Measurements from ENCODE around the gene FOXL2. TPM values are rescaled to one million over a fixed set of nuclear protein-coding genes. Genes with fewer than 3 reads are reported as not detected.

FOXL2 gene
- total and polyA plus RNA-seq, 9 of the 15 experiments (the other 6 are each of a cell fraction or from before 2014, with no cell fraction given) = 0.27 to 22.1 (median 3.2) TPM

GRCh38 chr3:138915503-138916498 is 31.1 kb downstream of the FOXL2 start (continued):
- TF ChIP-seq XRCC5 (IDR thresholded peaks at IDR 0.05; ENCODE audit: low read depth, low read length) (peak; percentile 83; the same call in 1 of the 2 replicates), CBX1 (IDR thresholded peaks at IDR 0.05; ENCODE audit: low read depth) (peak; percentile 77), POLR2AphosphoS5 (IDR thresholded peaks at IDR 0.05; ENCODE audit: control insufficient read depth, insufficient read depth, low read depth, low read length) (peak; percentile 53), YY1 (IDR thresholded peaks at IDR 0.05; ENCODE audit: borderline replicate concordance in 1 of 3, control insufficient read depth in 1 of 3, extremely low read depth in 1 of 3, insufficient read depth in 3 of 3, insufficient read length in 1 of 3, insufficient replicate concordance in 2 of 3, low read depth in 1 of 3, low read length in 2 of 3) (peak in 2 of 3 experiments; percentile 82 to 89), PCBP1 (IDR thresholded peaks at IDR 0.05; ENCODE audit: low read depth, low read length, poor library complexity, severe bottlenecking) (peak; percentile 76), ZSCAN29 (IDR thresholded peaks at IDR 0.05) (peak; percentile 17; the same call in 1 of the 2 replicates), PRMT5 (CRISPR knock-in tag; IDR thresholded peaks at IDR 0.05) (no peak), TEAD1 (CRISPR knock-in tag; IDR thresholded peaks at IDR 0.05) (peak in 1 of 2 experiments; percentile 59; a peak in 1 of 4 replicates), ZKSCAN3 (CRISPR knock-in tag; IDR thresholded peaks at IDR 0.05) (no peak), ATF1 (CRISPR knock-in tag; IDR thresholded peaks at IDR 0.05) (no peak), ATF1 (tag; IDR thresholded peaks at IDR 0.05) (peak; percentile 60), DPF2 (IDR thresholded peaks at IDR 0.05) (0 out of 2 replicates have a peak, but pooled peaks have one; percentile 9), MAZ (CRISPR knock-in tag; conservative IDR thresholded peaks at IDR 0.05 in 1 of 2, IDR thresholded peaks at IDR 0.05 in 1 of 2) (peak; percentile 87 to 88), NR1H2 (CRISPR knock-in tag; IDR thresholded peaks at IDR 0.05) (no peak), HMGN3 (IDR thresholded peaks at IDR 0.05; ENCODE audit: borderline replicate concordance, extremely low read depth, insufficient read length, low read depth, low read length) (peak; percentile 82), ZNF436 (CRISPR knock-in tag; IDR thresholded peaks at IDR 0.05) (no peak), ETV5 (CRISPR knock-in tag; IDR thresholded peaks at IDR 0.05; ENCODE audit: low read depth) (peak; percentile 22; the same call in 1 of the 2 replicates), HNRNPL (IDR thresholded peaks at IDR 0.05; ENCODE audit: low read depth, low read length) (peak; percentile 42; the same call in 1 of the 2 replicates), SRSF1 (IDR thresholded peaks at IDR 0.05; ENCODE audit: low read depth, low read length) (0 out of 2 replicates have a peak, but pooled peaks have one; percentile 67), NEUROD1 (IDR thresholded peaks at IDR 0.05; ENCODE audit: borderline replicate concordance, low read depth, low read length, partially characterized antibody) (peak; percentile 65), ZNF146 (CRISPR knock-in tag; IDR thresholded peaks at IDR 0.05; ENCODE audit: unreplicated experiment) (peak; percentile 2), SMC3 (conservative IDR thresholded peaks at IDR 0.05; ENCODE audit: insufficient read depth, low read depth, low read length) (peak; percentile 81), CEBPB (tag; IDR thresholded peaks at IDR 0.05) (no peak)
- TF ChIP-seq, protein P1, sequence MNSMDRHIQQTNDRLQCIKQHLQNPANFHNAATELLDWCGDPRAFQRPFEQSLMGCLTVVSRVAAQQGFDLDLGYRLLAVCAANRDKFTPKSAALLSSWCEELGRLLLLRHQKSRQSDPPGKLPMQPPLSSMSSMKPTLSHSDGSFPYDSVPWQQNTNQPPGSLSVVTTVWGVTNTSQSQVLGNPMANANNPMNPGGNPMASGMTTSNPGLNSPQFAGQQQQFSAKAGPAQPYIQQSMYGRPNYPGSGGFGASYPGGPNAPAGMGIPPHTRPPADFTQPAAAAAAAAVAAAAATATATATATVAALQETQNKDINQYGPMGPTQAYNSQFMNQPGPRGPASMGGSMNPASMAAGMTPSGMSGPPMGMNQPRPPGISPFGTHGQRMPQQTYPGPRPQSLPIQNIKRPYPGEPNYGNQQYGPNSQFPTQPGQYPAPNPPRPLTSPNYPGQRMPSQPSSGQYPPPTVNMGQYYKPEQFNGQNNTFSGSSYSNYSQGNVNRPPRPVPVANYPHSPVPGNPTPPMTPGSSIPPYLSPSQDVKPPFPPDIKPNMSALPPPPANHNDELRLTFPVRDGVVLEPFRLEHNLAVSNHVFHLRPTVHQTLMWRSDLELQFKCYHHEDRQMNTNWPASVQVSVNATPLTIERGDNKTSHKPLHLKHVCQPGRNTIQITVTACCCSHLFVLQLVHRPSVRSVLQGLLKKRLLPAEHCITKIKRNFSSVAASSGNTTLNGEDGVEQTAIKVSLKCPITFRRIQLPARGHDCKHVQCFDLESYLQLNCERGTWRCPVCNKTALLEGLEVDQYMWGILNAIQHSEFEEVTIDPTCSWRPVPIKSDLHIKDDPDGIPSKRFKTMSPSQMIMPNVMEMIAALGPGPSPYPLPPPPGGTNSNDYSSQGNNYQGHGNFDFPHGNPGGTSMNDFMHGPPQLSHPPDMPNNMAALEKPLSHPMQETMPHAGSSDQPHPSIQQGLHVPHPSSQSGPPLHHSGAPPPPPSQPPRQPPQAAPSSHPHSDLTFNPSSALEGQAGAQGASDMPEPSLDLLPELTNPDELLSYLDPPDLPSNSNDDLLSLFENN (IDR thresholded peaks at IDR 0.05; ENCODE audit: low read depth in 2 of 2, low read length in 2 of 2) = 0 out of 4 replicates have a peak, but pooled peaks of 1 of the 2 experiments have one; percentile 43
